Measurements from ENCODE around the gene GABBR1.
A peak's percentile ranks its signal among the peaks of the same experiment; 100 is the strongest.
"Not testable (repeated sequence)": the region's sequence is repeated elsewhere in the genome, so short reads cannot be mapped to it uniquely, and the experiment has no call there.

GABBR1 gene

GRCh38 chr6:29632789-29633533 is at the start of gene GABBR1:
Gene GABBR1, minus strand, starts transcription at chr6:29633183. Its CDS starts 798 bp downstream, at chr6:29632385.
- DNase-seq = no peak

GRCh38 chr6:29681811-29682210 is 48.8 kb upstream of the GABBR1 start:
- DNase-seq = no peak

GRCh38 chr6:29680904-29681303 is 47.9 kb upstream of the GABBR1 start, which contains the start of gene ZFP57:
Gene ZFP57, minus strand, starts transcription at chr6:29681152. Its CDS starts 4,149 bp downstream, at chr6:29677003.
- no peak for DNase-seq

GRCh38 chr6:29680416-29680815 is 47.4 kb upstream of the GABBR1 start:
- no peak for DNase-seq

- no peak for DNase-seq
Observed at GRCh38 chr6:29679962-29680361, 47.0 kb upstream of the GABBR1 start.

GRCh38 chr6:29678114-29678513 is 45.1 kb upstream of the GABBR1 start:
- no peak for DNase-seq

GRCh38 chr6:29676981-29677601 is 44.1 kb upstream of the GABBR1 start:
- DNase-seq = peak; percentile 49

GRCh38 chr6:29675561-29675960 is 42.6 kb upstream of the GABBR1 start:
- DNase-seq = no peak

GRCh38 chr6:29674008-29674407 is 41.0 kb upstream of the GABBR1 start:
- no peak for DNase-seq

- DNase-seq = no peak
Observed at GRCh38 chr6:29673161-29673560, 40.2 kb upstream of the GABBR1 start.

GRCh38 chr6:29672116-29672515 is 39.1 kb upstream of the GABBR1 start:
- DNase-seq = not testable (repeated sequence)

- no peak for DNase-seq
Observed at GRCh38 chr6:29671026-29671425, 38.0 kb upstream of the GABBR1 start.

GRCh38 chr6:29667158-29667557 is 34.2 kb upstream of the GABBR1 start:
- no peak for DNase-seq

GRCh38 chr6:29666826-29667130 is 33.8 kb upstream of the GABBR1 start:
- no peak for DNase-seq

- no peak for DNase-seq
Observed at GRCh38 chr6:29665942-29666825, 33.2 kb upstream of the GABBR1 start.

GRCh38 chr6:29663300-29664042 is 30.5 kb upstream of the GABBR1 start:
- no peak for DNase-seq

- not testable (repeated sequence) for DNase-seq
Observed at GRCh38 chr6:29661502-29662141, 28.6 kb upstream of the GABBR1 start.

GRCh38 chr6:29661071-29661470 is 28.1 kb upstream of the GABBR1 start:
- DNase-seq = no peak

- no peak for DNase-seq
Observed at GRCh38 chr6:29656798-29657197, 23.8 kb upstream of the GABBR1 start, which contains the start of gene MOG. Gene MOG, plus strand, starts transcription at chr6:29657092. Its CDS starts 118 bp downstream, at chr6:29657210.

- DNase-seq = no peak
Observed at GRCh38 chr6:29656157-29656556, 23.2 kb upstream of the GABBR1 start.

- no peak for DNase-seq
Observed at GRCh38 chr6:29655658-29656057, 22.7 kb upstream of the GABBR1 start.

GRCh38 chr6:29653452-29654038 is 20.6 kb upstream of the GABBR1 start:
- peak; percentile 68 for DNase-seq
